Non-pigmented ciliary epithelial cell (primary cell): ENCODE data around the gene VASN.

ENCODE experiments used
- DNase-seq: peaks from one replicate; pipeline ENCODE4 v3.0.0-alpha.2; 2010; ENCODE audit warnings: low read depth

VASN gene

GRCh38 chr16:4426021-4426684, 54.5 kb downstream of the VASN start:
- no peak for DNase-seq

DNA sequence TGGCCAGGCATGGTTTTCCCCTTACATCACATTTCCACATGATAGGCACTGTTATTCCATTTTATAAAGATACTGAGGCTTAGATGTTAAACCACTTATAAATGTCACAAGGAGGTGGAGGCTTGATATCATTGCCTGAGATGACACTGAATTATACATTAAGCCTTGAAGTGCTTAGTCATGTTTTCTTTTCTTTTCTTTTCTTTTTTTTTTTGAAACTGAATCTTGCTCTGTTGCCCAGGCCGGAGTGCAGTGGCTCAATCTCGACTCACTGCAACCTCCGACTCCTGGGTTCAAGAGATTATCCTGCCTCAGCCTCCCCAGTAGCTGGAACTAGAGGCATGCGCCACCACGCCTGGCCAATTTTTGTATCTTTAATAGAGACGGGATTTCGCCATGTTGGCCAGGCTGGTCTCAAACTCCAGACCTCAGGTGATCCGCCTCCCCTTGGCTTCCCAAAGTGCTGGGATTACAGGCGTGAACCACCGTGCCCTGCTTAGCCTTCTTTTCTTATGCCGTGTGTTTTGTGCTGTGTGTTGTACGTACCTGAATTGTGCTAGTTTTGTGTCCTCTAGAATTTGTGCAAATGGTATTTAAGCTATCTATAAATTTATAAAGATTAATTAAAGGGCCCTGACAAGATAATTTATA, 55.2 kb downstream of the VASN start:
- DNase-seq: no peak

DNA sequence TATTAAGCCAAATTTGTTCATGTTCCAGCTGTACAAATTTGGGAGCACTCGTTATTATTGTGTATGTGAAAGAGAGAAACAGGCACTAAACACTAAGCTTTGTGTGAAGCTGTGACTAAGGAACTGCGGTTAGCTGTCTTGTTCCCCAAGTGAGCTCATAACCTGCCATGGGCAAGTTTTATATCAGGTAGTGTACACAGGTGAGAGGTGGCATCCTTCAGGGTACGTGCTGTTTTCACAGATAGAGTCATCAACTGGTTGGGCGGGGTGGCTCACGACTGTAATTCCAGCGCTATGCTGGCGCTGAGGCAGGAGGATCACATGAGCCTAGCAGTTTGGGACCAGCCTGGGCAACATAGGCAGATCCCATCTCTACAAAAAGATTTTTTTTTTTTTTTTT, 56.9 kb downstream of the VASN start:
- no peak for DNase-seq

DNA sequence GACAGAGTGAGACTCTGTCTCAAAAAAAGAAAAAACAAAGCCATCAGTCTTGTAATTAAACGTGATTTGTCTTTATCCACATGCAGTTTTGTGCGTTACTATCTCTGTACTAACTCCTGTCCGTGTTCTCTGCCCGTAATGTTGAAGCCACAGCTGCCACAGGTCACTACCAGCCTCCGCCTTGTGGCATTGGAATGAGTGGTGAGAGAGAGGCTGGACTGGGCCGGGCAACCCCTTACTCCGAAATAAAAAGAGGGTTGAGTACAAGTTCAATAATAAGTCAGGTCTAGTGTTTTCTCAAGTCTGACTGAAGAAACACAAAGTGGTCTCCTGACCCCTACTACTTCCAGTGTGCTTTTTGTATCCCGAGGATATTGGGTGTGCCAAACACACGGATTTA, 59.4 kb downstream of the VASN start:
- DNase-seq: no peak
